CD14-positive monocyte (primary cell): ENCODE results near the gene LRRC8C. TPM values are rescaled to one million over a fixed set of nuclear protein-coding genes. Genes with fewer than 3 reads are reported as not detected.
A peak's percentile ranks its signal among the peaks of the same experiment; 100 is the strongest.

Experiments
- DNase-seq, 3 donors: peaks; one replicate each; pipeline ENCODE4 v3.0.0-alpha.2; 2011 to 2022
- H2AFZ ChIP-seq: 2 replicates; pipeline ENCODE4 v1.6.0; 2012; ENCODE audit warnings: mild to moderate bottlenecking, low read depth, low read length, inconsistent platforms; ENCODE audit not compliant: insufficient read depth, poor library complexity, severe bottlenecking
- H3K27ac ChIP-seq, 2 donors: 1 replicate in 1 of 2; 2 replicates in 1 of 2; pipeline ENCODE4 v1.5.1; 2012 to 2013; ENCODE audit warnings: low read length in 2 of 2, control low read depth in 1 of 2, inconsistent platforms in 1 of 2, low read depth in 1 of 2, mild to moderate bottlenecking in 1 of 2
- H3K27me3 ChIP-seq, 2 donors: one replicate each; pipeline versions ENCODE4 v1.6.0 to v1.6.1; 2011 to 2013; ENCODE audit warnings: low read length in 2 of 2; ENCODE audit not compliant: control insufficient read depth in 2 of 2, insufficient read depth in 2 of 2
- H3K36me3 ChIP-seq, 2 donors: replicated peaks in 1 of 2; 1 replicate in 1 of 2; 2 replicates in 1 of 2; pipeline versions ENCODE4 v1.5.1 to v1.6.1; 2012 to 2013; ENCODE audit warnings: low read length in 2 of 2, control low read depth in 1 of 2, inconsistent platforms in 1 of 2, mild to moderate bottlenecking in 1 of 2; ENCODE audit not compliant: insufficient read depth in 2 of 2, control insufficient read depth in 1 of 2
- H3K4me1 ChIP-seq, 2 donors: 1 replicate in 1 of 2; 2 replicates in 1 of 2; pipeline versions ENCODE4 v1.5.1 to v1.6.1; 2012 to 2013; ENCODE audit warnings: low read length in 2 of 2, control low read depth in 1 of 2, inconsistent platforms in 1 of 2, mild to moderate bottlenecking in 1 of 2, moderate library complexity in 1 of 2; ENCODE audit not compliant: insufficient read depth in 2 of 2, control insufficient read depth in 1 of 2
- H3K4me2 ChIP-seq: replicated peaks from 2 replicates; pipeline ENCODE3; 2012; ENCODE audit warnings: low read length, moderate library complexity, mild to moderate bottlenecking; ENCODE audit not compliant: poor library complexity, severe bottlenecking; ENCODE audit errors: extremely low read depth
- H3K4me3 ChIP-seq, 3 experiments: fragments of 200-600 bp in 1 of 3; sonication (generic) in 1 of 3; replicated peaks in 1 of 3; 1 replicate in 2 of 3; 2 replicates in 1 of 3; pipeline ENCODE4 v1.5.1; 2011 to 2013; ENCODE audit warnings: low read length in 3 of 3, mild to moderate bottlenecking in 3 of 3, control low read depth in 2 of 3, low read depth in 2 of 3, inconsistent platforms in 1 of 3, moderate library complexity in 1 of 3
- H3K79me2 ChIP-seq: 2 replicates; pipeline ENCODE4 v1.6.0; 2012; ENCODE audit warnings: mild to moderate bottlenecking, control low read depth, inconsistent platforms, low read length, moderate library complexity; ENCODE audit not compliant: insufficient read depth
- H3K9ac ChIP-seq: 2 replicates; pipeline ENCODE4 v1.6.0; 2017; ENCODE audit warnings: low read length, mild to moderate bottlenecking; ENCODE audit not compliant: insufficient read depth, poor library complexity, severe bottlenecking
- H3K9me3 ChIP-seq, 2 donors: replicated peaks in 1 of 2; 1 replicate in 1 of 2; 2 replicates in 1 of 2; pipeline versions ENCODE4 v1.5.1 to v1.6.1; 2012 to 2013; ENCODE audit warnings: low read length in 2 of 2, control low read depth in 1 of 2; ENCODE audit not compliant: control insufficient read depth in 1 of 2, insufficient read depth in 1 of 2
- H4K20me1 ChIP-seq: 2 replicates; pipeline ENCODE4 v1.6.0; 2012; ENCODE audit warnings: mild to moderate bottlenecking, low read length, control low read depth, moderate library complexity; ENCODE audit not compliant: insufficient read depth
- H3K27ac Mint-ChIP-seq, 7 donors: one replicate each; pipeline ENCODE4 v1.8.0; 2020; ENCODE audit warnings: mild to moderate bottlenecking in 7 of 7, mixed read lengths in 7 of 7, moderate library complexity in 6 of 7, inconsistent platforms in 2 of 7
- H3K27me3 Mint-ChIP-seq, 3 donors: one replicate each; pipeline ENCODE4 v1.8.0; 2021 to 2022; ENCODE audit warnings: low read depth in 3 of 3, mild to moderate bottlenecking in 3 of 3, mixed read lengths in 3 of 3, moderate library complexity in 3 of 3, inconsistent platforms in 1 of 3
- H3K36me3 Mint-ChIP-seq, 2 donors: one replicate each; pipeline ENCODE4 v1.8.0; 2020; ENCODE audit warnings: mixed read lengths in 2 of 2, inconsistent platforms in 1 of 2, mild to moderate bottlenecking in 1 of 2
- H3K4me1 Mint-ChIP-seq: one replicate; pipeline ENCODE4 v1.8.0; 2020; ENCODE audit warnings: mild to moderate bottlenecking, mixed read lengths
- H3K4me3 Mint-ChIP-seq, 2 donors: one replicate each; pipeline ENCODE4 v1.8.0; 2020; ENCODE audit warnings: mild to moderate bottlenecking in 2 of 2, mixed read lengths in 2 of 2, moderate library complexity in 1 of 2
- H3K9me3 Mint-ChIP-seq, 7 donors: one replicate each; pipeline ENCODE4 v1.8.0; 2020 to 2022; ENCODE audit warnings: mixed read lengths in 7 of 7, mild to moderate bottlenecking in 6 of 7, moderate library complexity in 6 of 7, inconsistent platforms in 2 of 7
- CTCF ChIP-seq: fragments of 200-600 bp; IDR thresholded peaks from one replicate; pipeline ENCODE4 v1.8.0; 2022; ENCODE audit warnings: antibody characterized with exemption, mild to moderate bottlenecking
- WGBS: methylation state at CpG from one replicate; pipeline ENCODE4 v1.1.5; 2013; ENCODE audit warnings: missing lambda C conversion rate; ENCODE audit not compliant: insufficient coverage; 5-methylcytosine and 5-hydroxymethylcytosine counted together
- intact Hi-C, 2 donors: fragments of 100-400 bp; cut with micrococcal nuclease; formaldehyde crosslinking; loops; one replicate each; pipeline versions ENCODE4 v1.15.0 to v1.15.1; 2023
- polyA plus RNA-seq, 3 donors: library from polyadenylated mRNA; depleted of rRNA in 1 of 3; unstranded in 2 of 3; stranded (reverse) in 1 of 3; fragments of 300-500 nt in 2 of 3; fragments of >200 nt in 1 of 3; fragmentation: Illumina TruSeq in 2 of 3; gene quantifications; 1 replicate in 2 of 3; 2 replicates in 1 of 3; pipeline ENCODE4 v1.2.3, GENCODE V29; 2012 to 2021

Gene LRRC8C
- polyA plus RNA-seq, 3 donors: 13.0 to 18.6 (median 16.3) TPM

GRCh38 chr1:89682611-89683010 is 49.7 kb downstream of the LRRC8C start:
- Histone ChIP-seq H2AFZ (no peak overlapping the region), H3K4me3 (no peak overlapping the region), H3K9ac (no peak overlapping the region), H3K79me2 (peaks cover 100% of the 10 kb centered on the region), H3K9me3 (no peaks in the 10 kb centered on the region), H3K27me3 (no peaks in the 10 kb centered on the region), H3K4me1 (peaks cover 54 to 60% of the 10 kb centered on the region in 2 donors), H4K20me1 (peaks cover 52% of the 10 kb centered on the region), H3K4me2 (no peak overlapping the region), H3K36me3 (peaks cover 12 to 17% of the 10 kb centered on the region in 2 donors), H3K27ac (peak overlapping the region in 1 of 2 donors; percentile 65)
- Mint-ChIP-seq H3K27me3 (peaks cover 0 to 2% (median 0%) of the 10 kb centered on the region in 3 donors), H3K4me1 (peaks cover 63% of the 10 kb centered on the region), H3K4me3 (no peak overlapping the region), H3K36me3 (peaks cover 21 to 31% of the 10 kb centered on the region in 2 donors), H3K9me3 (no peaks in the 10 kb centered on the region), H3K27ac (peak overlapping the region in 5 of 7 donors; percentile 25 to 80 (median 56))
- no peak for DNase-seq
- intact Hi-C loops: no loop called here
- no peak for TF ChIP-seq CTCF

GRCh38 chr1:89685461-89685860 is 52.5 kb downstream of the LRRC8C start:
- no peak overlapping the region for H3K4me3 ChIP-seq
- no peaks in the 10 kb centered on the region for H3K27me3 ChIP-seq
- Mint-ChIP-seq H3K4me1 (peaks cover 61% of the 10 kb centered on the region), H3K36me3 (peaks cover 43 to 52% of the 10 kb centered on the region in 2 donors), H3K27me3 (no peaks in the 10 kb centered on the region), H3K9me3 (no peaks in the 10 kb centered on the region), H3K27ac (peak overlapping the region in 3 of 7 donors; percentile 10 to 52 (median 26)), H3K4me3 (no peak overlapping the region)
- no peak overlapping the region for H2AFZ ChIP-seq
- no peak overlapping the region for H3K4me2 ChIP-seq
- peaks cover 100% of the 10 kb centered on the region for H3K79me2 ChIP-seq
- H3K36me3 ChIP-seq: peaks cover 30 to 46% of the 10 kb centered on the region in 2 donors
- no CpG with 5 or more reads among the region's 2 CpGs for WGBS
- H3K27ac ChIP-seq: peak overlapping the region in 1 of 2 donors; percentile 39
- no peaks in the 10 kb centered on the region for H3K9me3 ChIP-seq
- TF ChIP-seq CTCF: no peak
- peaks cover 44 to 46% of the 10 kb centered on the region in 2 donors for H3K4me1 ChIP-seq
- intact Hi-C loops: no loop called here
- H3K9ac ChIP-seq: no peak overlapping the region
- H4K20me1 ChIP-seq: peaks cover 29% of the 10 kb centered on the region
- no peak for DNase-seq
